ENCODE results near the gene DLG1.

Gene DLG1

DNA sequence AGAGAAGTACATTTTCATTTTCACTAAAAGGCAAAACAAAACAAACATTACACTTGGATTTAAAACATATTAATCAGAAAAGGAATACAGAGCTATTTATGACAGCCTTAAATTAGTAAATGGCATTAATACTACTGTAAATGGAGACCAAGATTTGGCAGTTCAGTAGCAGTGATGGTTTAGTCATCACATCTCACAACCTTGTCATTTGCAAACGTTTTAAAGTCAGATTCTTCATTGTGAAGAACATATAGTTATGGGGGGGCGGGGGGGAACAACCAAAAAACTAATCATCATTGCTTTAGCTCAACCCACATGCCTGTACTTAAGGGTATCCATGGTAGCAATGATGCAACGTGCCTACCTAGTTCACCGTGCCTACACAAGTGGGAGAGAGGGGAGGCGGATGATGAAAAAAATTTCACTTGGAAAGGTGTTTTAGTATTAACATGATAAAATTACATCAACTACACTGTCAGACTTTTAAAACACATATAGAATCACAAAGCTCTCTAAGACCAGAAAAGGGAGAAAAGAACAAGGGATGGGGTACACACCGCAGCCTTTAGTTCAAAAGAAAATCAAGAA lies 40.1 kb downstream of the DLG1 start:
- TF ChIP-seq, protein P1, sequence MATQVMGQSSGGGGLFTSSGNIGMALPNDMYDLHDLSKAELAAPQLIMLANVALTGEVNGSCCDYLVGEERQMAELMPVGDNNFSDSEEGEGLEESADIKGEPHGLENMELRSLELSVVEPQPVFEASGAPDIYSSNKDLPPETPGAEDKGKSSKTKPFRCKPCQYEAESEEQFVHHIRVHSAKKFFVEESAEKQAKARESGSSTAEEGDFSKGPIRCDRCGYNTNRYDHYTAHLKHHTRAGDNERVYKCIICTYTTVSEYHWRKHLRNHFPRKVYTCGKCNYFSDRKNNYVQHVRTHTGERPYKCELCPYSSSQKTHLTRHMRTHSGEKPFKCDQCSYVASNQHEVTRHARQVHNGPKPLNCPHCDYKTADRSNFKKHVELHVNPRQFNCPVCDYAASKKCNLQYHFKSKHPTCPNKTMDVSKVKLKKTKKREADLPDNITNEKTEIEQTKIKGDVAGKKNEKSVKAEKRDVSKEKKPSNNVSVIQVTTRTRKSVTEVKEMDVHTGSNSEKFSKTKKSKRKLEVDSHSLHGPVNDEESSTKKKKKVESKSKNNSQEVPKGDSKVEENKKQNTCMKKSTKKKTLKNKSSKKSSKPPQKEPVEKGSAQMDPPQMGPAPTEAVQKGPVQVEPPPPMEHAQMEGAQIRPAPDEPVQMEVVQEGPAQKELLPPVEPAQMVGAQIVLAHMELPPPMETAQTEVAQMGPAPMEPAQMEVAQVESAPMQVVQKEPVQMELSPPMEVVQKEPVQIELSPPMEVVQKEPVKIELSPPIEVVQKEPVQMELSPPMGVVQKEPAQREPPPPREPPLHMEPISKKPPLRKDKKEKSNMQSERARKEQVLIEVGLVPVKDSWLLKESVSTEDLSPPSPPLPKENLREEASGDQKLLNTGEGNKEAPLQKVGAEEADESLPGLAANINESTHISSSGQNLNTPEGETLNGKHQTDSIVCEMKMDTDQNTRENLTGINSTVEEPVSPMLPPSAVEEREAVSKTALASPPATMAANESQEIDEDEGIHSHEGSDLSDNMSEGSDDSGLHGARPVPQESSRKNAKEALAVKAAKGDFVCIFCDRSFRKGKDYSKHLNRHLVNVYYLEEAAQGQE (IDR thresholded peaks at IDR 0.05; ENCODE audit: insufficient read depth in 1 of 2, low read depth in 2 of 2, low read length in 2 of 2) = no peak
- TF ChIP-seq SIN3A (IDR thresholded peaks at IDR 0.05; ENCODE audit: borderline replicate concordance, insufficient read depth, low read length) = no peak
- no peak for TF ChIP-seq POLR2AphosphoS5 (IDR thresholded peaks at IDR 0.05; ENCODE audit: low read depth, low read length)
- TF ChIP-seq FOXP2 (optimal IDR thresholded peaks at IDR 0.05; ENCODE audit: borderline replicate concordance, extremely low read depth, extremely low read length, insufficient read depth) = no peak
- TF ChIP-seq TAF1 (IDR thresholded peaks at IDR 0.05; ENCODE audit: borderline replicate concordance, insufficient read depth, low read length) = no peak

DNA sequence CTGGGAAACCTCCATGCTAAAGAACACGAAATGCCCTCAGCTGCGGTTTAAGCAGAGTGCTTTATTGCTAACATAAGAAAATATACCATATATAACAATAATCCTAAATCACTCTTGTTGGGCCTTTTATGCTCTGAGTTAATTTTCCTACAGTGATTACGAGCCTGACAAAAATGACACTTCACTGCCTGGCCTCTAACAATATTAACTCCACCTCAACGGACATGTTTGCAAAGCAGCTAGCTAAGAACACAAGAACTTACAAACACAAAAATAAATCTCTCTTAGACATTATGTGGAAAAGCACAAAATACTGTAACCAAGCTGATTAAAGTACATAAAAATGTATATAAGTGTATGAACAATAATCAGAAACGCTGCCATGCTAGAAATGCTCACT lies 40.7 kb downstream of the DLG1 start:
- TF ChIP-seq FOXP2 (optimal IDR thresholded peaks at IDR 0.05; ENCODE audit: borderline replicate concordance, extremely low read depth, extremely low read length, insufficient read depth) (no peak), POLR2AphosphoS5 (IDR thresholded peaks at IDR 0.05; ENCODE audit: low read depth, low read length) (no peak), SIN3A (IDR thresholded peaks at IDR 0.05; ENCODE audit: borderline replicate concordance, insufficient read depth, low read length) (no peak), TAF1 (IDR thresholded peaks at IDR 0.05; ENCODE audit: borderline replicate concordance, insufficient read depth, low read length) (no peak)
- TF ChIP-seq, protein P1 (IDR thresholded peaks at IDR 0.05; ENCODE audit: insufficient read depth in 1 of 2, low read depth in 2 of 2, low read length in 2 of 2) = no peak

DNA sequence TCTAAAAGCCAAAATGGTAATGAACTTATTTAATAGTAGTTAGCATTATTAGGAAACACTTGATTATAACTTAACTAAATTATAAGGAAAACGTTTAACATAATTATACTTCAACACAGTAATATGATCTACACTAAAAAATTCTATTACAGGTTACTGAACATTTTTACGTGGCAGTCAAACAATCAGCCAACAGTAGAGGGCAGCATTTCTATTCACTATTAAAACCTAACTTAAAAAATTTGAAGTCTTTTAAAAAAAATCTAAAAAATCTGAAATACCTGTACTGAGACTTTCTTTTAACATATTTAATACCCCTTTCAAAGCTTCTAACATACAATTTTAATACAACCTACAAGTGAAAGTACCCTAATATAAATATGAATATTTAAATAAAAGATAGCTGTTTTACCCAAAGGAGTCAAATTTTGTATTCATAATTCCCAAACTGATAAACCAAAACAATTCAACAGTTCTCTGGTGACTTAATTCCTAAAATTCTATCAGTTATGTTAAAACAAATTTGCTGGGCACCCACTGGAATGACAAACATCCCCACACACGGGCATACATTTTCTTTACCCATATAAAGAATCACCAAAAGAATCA lies 41.5 kb downstream of the DLG1 start:
- TF ChIP-seq, protein P1 (IDR thresholded peaks at IDR 0.05; ENCODE audit: insufficient read depth in 1 of 2, low read depth in 2 of 2, low read length in 2 of 2) = no peak
- TF ChIP-seq POLR2AphosphoS5 (IDR thresholded peaks at IDR 0.05; ENCODE audit: low read depth, low read length) = no peak
- no peak for TF ChIP-seq SIN3A (IDR thresholded peaks at IDR 0.05; ENCODE audit: borderline replicate concordance, insufficient read depth, low read length)
- TF ChIP-seq FOXP2 (optimal IDR thresholded peaks at IDR 0.05; ENCODE audit: borderline replicate concordance, extremely low read depth, extremely low read length, insufficient read depth) = no peak
- TF ChIP-seq TAF1 (IDR thresholded peaks at IDR 0.05; ENCODE audit: borderline replicate concordance, insufficient read depth, low read length) = no peak

DNA sequence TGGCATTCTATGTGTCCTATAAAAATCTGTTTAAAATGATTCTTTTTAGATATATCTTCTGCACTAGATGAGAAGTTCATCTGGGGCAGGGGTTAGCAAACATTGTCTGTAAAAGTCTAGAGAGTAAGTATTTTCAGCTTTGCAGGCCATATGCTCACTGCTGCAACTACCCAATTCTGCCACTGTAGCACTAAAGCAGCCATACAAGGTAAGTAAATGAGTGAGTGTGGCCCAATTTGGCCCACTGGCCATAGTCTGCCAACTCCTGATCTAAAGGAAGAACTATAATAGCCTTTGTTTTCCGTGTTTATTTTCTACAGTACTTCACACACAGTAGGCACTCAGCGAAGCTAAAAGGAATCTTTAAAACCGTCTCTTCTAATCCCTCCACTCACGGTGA lies 42.3 kb downstream of the DLG1 start:
- TF ChIP-seq, protein P1 (IDR thresholded peaks at IDR 0.05; ENCODE audit: insufficient read depth in 1 of 2, low read depth in 2 of 2, low read length in 2 of 2) = no peak
- TF ChIP-seq FOXP2 (optimal IDR thresholded peaks at IDR 0.05; ENCODE audit: borderline replicate concordance, extremely low read depth, extremely low read length, insufficient read depth) = no peak
- no peak for TF ChIP-seq POLR2AphosphoS5 (IDR thresholded peaks at IDR 0.05; ENCODE audit: low read depth, low read length)
- TF ChIP-seq SIN3A (IDR thresholded peaks at IDR 0.05; ENCODE audit: borderline replicate concordance, insufficient read depth, low read length) = no peak
- no peak for TF ChIP-seq TAF1 (IDR thresholded peaks at IDR 0.05; ENCODE audit: borderline replicate concordance, insufficient read depth, low read length)
